Activated CD4-positive, alpha-beta T cell treated with anti-CD3 and anti-CD28 coated beads, Interleukin-2, amount 50 U/mL, for 48 hours (primary cell): ENCODE results near the gene SLC29A3.

Experiments
- DNase-seq, 2 experiments: peaks; one replicate each; pipeline ENCODE4 v3.0.0-alpha.2; 2020

SLC29A3 gene

GRCh38 chr10:71301371-71301916 is 17.6 kb upstream of the SLC29A3 start:
- no peak for DNase-seq

GRCh38 chr10:71302451-71302850 is 16.6 kb upstream of the SLC29A3 start:
- DNase-seq, result no peak

GRCh38 chr10:71302874-71303568 is 16.0 kb upstream of the SLC29A3 start:
- no peak for DNase-seq

- no peak for DNase-seq
Measured at GRCh38 chr10:71303569-71303907, 15.5 kb upstream of the SLC29A3 start.

GRCh38 chr10:71304914-71305313 is 14.1 kb upstream of the SLC29A3 start:
- DNase-seq, result no peak

GRCh38 chr10:71306979-71307378 is 12.1 kb upstream of the SLC29A3 start:
- DNase-seq, result no peak

GRCh38 chr10:71307469-71308085 is 11.5 kb upstream of the SLC29A3 start:
- DNase-seq, result no peak

- no peak for DNase-seq
Measured at GRCh38 chr10:71308244-71308643, 10.8 kb upstream of the SLC29A3 start.

GRCh38 chr10:71308985-71309384 is 10.1 kb upstream of the SLC29A3 start:
- DNase-seq, result no peak

- no peak for DNase-seq
Measured at GRCh38 chr10:71309919-71310318, 9.1 kb upstream of the SLC29A3 start.

GRCh38 chr10:71312220-71312619 is 6.8 kb upstream of the SLC29A3 start:
- no peak for DNase-seq

GRCh38 chr10:71312811-71313789 is 6.0 kb upstream of the SLC29A3 start:
- no peak for DNase-seq

- DNase-seq, result peak; percentile 50 to 57
Measured at GRCh38 chr10:71314028-71314693, 4.9 kb upstream of the SLC29A3 start.

GRCh38 chr10:71314694-71315225 is 4.3 kb upstream of the SLC29A3 start:
- no peak for DNase-seq

GRCh38 chr10:71316056-71316785 is 2.8 kb upstream of the SLC29A3 start:
- DNase-seq, result peak in 1 of 2 experiments; percentile 17

GRCh38 chr10:71316786-71317160 is 2.3 kb upstream of the SLC29A3 start:
- no peak for DNase-seq

- no peak for DNase-seq
Measured at GRCh38 chr10:71317739-71318138, 1.3 kb upstream of the SLC29A3 start.

GRCh38 chr10:71319800-71320392 is 837 bp downstream of the SLC29A3 start:
- DNase-seq, result no peak

- DNase-seq, result no peak
Measured at GRCh38 chr10:71320592-71320991, 1.5 kb downstream of the SLC29A3 start.

- no peak for DNase-seq
Measured at GRCh38 chr10:71321386-71321785, 2.3 kb downstream of the SLC29A3 start.

GRCh38 chr10:71323407-71323806 is 4.3 kb downstream of the SLC29A3 start:
- DNase-seq, result no peak
